SHP77 treated with DMSO at 0.1 percent for 48 hours (cell line): Measurements from ENCODE around the gene AMDHD1.

ENCODE experiments used
- DNase-seq: peaks from one replicate; lab custom pipeline; 2025; lab: John Stamatoyannopoulos, UW

AMDHD1 gene, protein sequence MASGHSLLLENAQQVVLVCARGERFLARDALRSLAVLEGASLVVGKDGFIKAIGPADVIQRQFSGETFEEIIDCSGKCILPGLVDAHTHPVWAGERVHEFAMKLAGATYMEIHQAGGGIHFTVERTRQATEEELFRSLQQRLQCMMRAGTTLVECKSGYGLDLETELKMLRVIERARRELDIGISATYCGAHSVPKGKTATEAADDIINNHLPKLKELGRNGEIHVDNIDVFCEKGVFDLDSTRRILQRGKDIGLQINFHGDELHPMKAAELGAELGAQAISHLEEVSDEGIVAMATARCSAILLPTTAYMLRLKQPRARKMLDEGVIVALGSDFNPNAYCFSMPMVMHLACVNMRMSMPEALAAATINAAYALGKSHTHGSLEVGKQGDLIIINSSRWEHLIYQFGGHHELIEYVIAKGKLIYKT

GRCh38 chr12:95943330-95943842, at the start of gene AMDHD1:
TSS of gene AMDHD1 (plus strand) at chr12:95943331. CDS start at chr12:95943399, 68 bp downstream.
- no peak for DNase-seq

DNA sequence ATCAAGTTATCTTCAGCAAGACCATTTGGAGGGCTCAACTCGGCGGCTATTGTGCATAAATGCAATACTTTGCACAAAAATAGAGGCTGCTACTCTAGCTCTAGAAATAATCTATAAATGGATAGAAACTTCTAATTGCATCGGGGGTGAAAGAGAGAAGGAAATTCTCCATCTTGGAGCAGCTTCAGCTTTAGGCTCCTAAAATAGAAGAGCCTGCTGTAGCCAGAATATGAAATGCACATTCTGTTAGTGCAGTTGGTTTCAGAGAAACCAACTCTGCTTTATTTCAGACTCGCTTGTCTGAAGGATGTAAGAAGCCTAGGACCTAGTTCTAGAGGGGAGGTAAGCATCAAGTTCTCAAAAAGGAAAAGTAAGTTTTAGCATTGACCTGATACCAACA, 46.3 kb upstream of the AMDHD1 start:
- no peak for DNase-seq

- DNase-seq = no peak
Observed at GRCh38 chr12:95898081-95898480, 45.0 kb upstream of the AMDHD1 start.

- no peak for DNase-seq
Observed at GRCh38 chr12:95908573-95908972, 34.6 kb upstream of the AMDHD1 start.

GRCh38 chr12:95909871-95910270, 33.3 kb upstream of the AMDHD1 start:
- DNase-seq = no peak

DNA sequence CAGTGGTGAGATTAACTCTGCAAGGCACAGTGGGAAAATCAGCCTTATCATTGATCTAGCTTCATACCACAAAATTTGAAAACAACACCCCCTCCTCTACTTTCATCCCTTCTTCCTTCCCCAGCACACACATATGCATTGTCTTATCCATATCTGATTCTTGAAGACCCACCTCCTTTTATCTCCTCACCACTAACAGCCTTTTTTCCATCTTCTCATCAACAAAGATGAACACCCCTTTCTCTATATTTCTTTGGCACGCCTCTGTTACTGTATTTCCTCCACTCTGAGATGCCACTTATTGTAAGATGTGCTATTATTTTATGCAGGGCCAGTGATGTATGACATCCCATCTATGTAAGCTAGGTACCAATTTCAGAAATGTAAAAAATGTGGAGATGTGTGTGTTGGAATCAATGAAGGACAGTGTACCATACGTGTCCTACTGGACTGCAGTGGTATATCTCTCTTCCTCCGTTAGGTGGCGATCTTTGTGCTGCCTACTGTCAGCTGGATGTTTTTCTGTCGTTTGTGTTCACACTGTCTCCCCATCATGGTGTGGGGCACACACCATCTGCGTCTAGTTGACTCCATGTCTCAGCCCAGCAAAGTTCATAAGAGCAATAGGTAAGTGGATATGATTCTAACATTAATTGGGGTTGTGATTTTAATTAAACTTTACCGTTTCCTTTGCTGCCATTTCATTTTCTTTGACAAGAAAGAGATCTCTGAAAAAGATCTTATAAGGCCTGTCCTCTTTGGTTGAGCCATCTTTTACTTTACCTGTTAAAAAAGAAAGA, 24.7 kb upstream of the AMDHD1 start:
- peak; percentile 26 for DNase-seq

- DNase-seq = no peak
Observed at GRCh38 chr12:95919110-95919509, 24.0 kb upstream of the AMDHD1 start.

GRCh38 chr12:95922231-95922630, 20.9 kb upstream of the AMDHD1 start:
- no peak for DNase-seq

DNA sequence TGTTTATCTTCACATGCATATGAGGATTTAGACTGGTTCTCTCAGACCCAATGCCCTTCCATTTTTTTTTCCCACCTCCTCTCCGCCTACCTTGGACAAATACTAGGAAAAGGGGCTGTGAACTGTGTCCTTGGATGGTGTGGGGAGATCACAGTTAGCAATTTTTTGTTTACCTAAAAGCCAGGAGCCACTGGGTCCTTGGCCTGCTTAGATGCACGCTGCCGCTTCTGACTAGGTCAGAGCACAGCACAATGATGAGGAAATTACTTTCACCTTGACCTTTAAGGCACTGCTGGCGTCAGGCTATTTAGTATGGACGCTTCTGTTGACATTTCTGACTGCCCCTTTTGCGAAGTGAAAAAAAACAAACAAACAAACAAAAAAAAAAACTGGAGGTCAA, 2.6 kb upstream of the AMDHD1 start:
- peak; percentile 22 for DNase-seq

DNA sequence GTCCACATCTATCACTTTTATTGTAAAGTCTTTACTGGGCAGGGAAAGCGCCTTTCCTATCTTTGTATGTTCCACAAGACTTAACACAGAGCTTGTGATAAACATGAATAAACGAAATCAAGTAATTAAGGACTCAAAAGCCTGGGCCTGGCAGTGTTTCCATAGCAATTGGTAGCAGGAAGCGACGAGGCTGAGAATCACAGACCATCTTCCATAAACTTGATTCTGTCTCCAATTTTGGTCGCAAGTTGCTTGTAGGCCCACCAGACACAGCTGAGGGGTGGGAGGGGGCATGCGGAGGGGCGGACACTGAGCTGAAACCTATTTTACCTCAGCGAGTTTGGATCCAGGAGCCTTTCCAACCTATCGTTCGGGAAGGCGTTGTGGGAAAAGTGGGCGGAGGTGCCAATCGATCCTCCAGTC, 1.0 kb upstream of the AMDHD1 start:
- no peak for DNase-seq

DNA sequence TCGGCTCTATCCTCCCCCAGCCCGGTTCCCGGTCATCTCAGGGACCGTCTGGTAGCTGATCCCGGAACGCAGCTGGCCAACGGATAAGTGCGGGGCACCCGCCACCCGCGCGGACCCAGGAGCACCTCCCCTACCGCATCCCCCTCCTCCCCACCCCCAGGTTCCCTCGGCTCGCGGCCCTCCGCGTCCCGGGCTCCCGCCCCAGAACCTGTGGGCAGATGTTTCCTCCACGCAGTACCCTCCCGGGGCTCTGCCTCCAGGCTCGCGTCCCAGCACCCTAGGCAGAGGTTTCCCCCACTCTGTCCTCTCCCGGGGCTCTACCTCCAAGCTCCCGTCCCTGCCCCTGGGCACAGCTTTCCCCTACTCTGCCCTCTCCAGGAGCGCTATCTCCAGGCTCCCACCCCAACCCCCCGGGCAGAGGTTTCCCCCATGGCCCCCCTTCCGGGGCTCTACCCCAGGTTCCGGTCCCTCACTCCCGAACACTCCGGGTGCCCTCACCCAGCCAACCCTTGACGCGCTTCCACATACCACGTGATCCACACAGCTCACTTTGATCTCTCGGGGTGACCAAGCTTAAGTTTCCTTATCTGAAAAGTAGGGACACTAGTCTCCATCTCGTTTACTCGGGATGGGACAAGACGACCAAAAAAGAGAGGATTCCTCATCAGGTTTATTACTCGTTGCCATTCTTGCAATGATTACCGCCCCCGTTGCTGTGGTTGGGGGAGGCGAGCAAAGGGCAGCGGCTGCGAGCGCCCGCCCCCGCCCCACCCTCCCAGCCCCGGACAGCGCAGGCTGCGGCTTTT, 404 bp upstream of the AMDHD1 start, which contains the start of gene CCDC38:
Gene CCDC38, minus strand, starts transcription at position 91 of the 806 bp plus-strand sequence. CDS start 6,105 bp downstream, outside the sequence.
- peak; percentile 83 for DNase-seq

DNA sequence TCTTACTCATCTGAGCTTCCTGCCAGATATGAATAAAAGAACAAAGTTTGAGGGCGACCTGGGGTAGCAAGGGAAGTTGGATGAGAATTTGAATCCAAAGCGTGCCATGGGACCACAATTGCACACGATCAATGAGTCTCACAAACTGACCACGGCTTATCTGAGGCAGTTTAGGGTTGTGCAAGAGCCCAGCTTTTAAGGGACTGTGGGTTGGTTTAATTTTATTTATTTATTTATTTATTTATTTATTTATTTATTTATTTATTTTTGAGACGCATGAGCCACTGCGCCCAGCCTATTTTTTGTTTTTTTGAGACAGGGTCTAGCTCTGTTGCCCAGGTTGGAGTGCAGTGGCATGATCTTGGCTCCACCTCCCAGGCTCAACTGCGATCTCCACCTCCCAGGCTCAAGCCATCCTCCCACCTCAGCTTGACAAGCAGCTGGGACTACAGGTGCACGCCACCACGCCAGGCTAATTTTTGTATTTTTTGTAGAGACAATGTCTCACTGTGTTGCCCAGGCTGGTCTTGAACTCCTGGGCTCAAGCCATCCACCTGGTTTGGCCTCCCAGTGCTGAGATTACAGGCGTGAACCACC, 1.1 kb downstream of the AMDHD1 start:
- DNase-seq = no peak

- DNase-seq = no peak
Observed at GRCh38 chr12:95949477-95950206, 6.5 kb downstream of the AMDHD1 start.

- no peak for DNase-seq
Observed at GRCh38 chr12:95951515-95951914, 8.4 kb downstream of the AMDHD1 start.

- DNase-seq = no peak
Observed at GRCh38 chr12:95953000-95953399, 9.9 kb downstream of the AMDHD1 start.

GRCh38 chr12:95955549-95956159, 12.5 kb downstream of the AMDHD1 start:
- DNase-seq = no peak

- DNase-seq = no peak
Observed at GRCh38 chr12:95956557-95957145, 13.5 kb downstream of the AMDHD1 start.

GRCh38 chr12:95959107-95959506, 16.0 kb downstream of the AMDHD1 start:
- no peak for DNase-seq

GRCh38 chr12:95960241-95960640, 17.1 kb downstream of the AMDHD1 start:
- DNase-seq = no peak

GRCh38 chr12:95962222-95962621, 19.1 kb downstream of the AMDHD1 start:
- no peak for DNase-seq
